Panc1 (cell line): ENCODE measurements around the gene ARHGAP11A. TPM values are rescaled to one million over a fixed set of nuclear protein-coding genes. Genes with fewer than 3 reads are reported as not detected.

Experiments used
- ATAC-seq: fragments of 200-7000 bp; cut with Tn5 transposase; 2 replicates; pipeline ENCODE4 v1.9.1; 2020; ENCODE audit warnings: mild to moderate bottlenecking, moderate library complexity
- BruUV-seq: library from RNA; stranded (reverse); fragments of 400-500 nt; replicated peaks from 2 replicates; lab custom pipeline; 2021; lab: Mats Ljungman, UMichigan
- CTCF ChIA-PET: fragments of 300-600 bp; sonication (Branson Sonifier 250); formaldehyde crosslinking; loops from one replicate; lab custom pipeline; 2022; ENCODE audit warnings: antibody characterized with exemption; lab: Charles Lee
- POLR2A ChIA-PET: fragments of 300-600 bp; sonication (Branson Sonifier 250); formaldehyde crosslinking; loops from one replicate; lab custom pipeline; 2022; ENCODE audit warnings: antibody characterized with exemption; lab: Charles Lee
- DNase-seq: peaks from one replicate; pipeline ENCODE4 v3.0.0-alpha.2; 2010; ENCODE audit warnings: low read depth, low spot score
- H3K27ac ChIP-seq: 2 replicates; pipeline ENCODE4 v1.5.1; 2011; ENCODE audit warnings: mild to moderate bottlenecking, low read length, inconsistent platforms
- H3K27me3 ChIP-seq: fragments of 200-500 bp; sonication (Bioruptor generic); 2 replicates; pipeline ENCODE4 v1.6.0; 2014; ENCODE audit warnings: low read length, inconsistent platforms; ENCODE audit not compliant: control insufficient read depth, insufficient read depth
- H3K36me3 ChIP-seq: fragments of 200-500 bp; sonication (Bioruptor generic); 2 replicates; pipeline ENCODE4 v1.5.1; 2014; ENCODE audit warnings: inconsistent platforms, mild to moderate bottlenecking, low read length, moderate library complexity; ENCODE audit not compliant: control insufficient read depth, insufficient read depth
- H3K4me1 ChIP-seq: 2 replicates; pipeline ENCODE4 v1.5.1; 2011; ENCODE audit warnings: inconsistent platforms, mild to moderate bottlenecking, low read length, moderate library complexity; ENCODE audit not compliant: control insufficient read depth, insufficient read depth
- H3K4me3 ChIP-seq, 2 experiments: 2 replicates each; pipeline ENCODE4 v1.5.1; 2011 to 2012; ENCODE audit warnings: low read depth in 2 of 2, low read length in 2 of 2, mild to moderate bottlenecking in 2 of 2, inconsistent platforms in 1 of 2, moderate library complexity in 1 of 2
- H3K9me3 ChIP-seq: fragments of 200-500 bp; sonication (Bioruptor generic); 2 replicates; pipeline ENCODE4 v1.5.1; 2014; ENCODE audit warnings: low read depth, mild to moderate bottlenecking, inconsistent platforms, low read length, moderate library complexity; ENCODE audit not compliant: control insufficient read depth, insufficient read depth
- POLR2AphosphoS5 ChIP-seq: IDR thresholded peaks from 2 replicates; pipeline ENCODE4 v1.6.1; 2012; ENCODE audit warnings: mild to moderate bottlenecking, low read depth, low read length, moderate library complexity
- SIN3A ChIP-seq: IDR thresholded peaks from 2 replicates; pipeline ENCODE4 v1.6.1; 2012; ENCODE audit warnings: low read depth, mild to moderate bottlenecking, low read length, moderate library complexity, borderline replicate concordance; ENCODE audit not compliant: insufficient read depth
- TCF7L2 ChIP-seq: IDR thresholded peaks from 2 replicates; pipeline ENCODE4 v1.6.1; 2011; ENCODE audit warnings: mild to moderate bottlenecking, low read depth, low read length, inconsistent platforms
- in situ Hi-C: cut with HindIII; loops from 2 replicates; pipeline ENCODE4 v1.10.0; 2016; ENCODE audit warnings: low sequenced_read_pairs, low pct_unique_long_range_greater_than_20kb
- intact Hi-C: fragments of 100-400 bp; cut with micrococcal nuclease; formaldehyde crosslinking; loops from one replicate; pipeline ENCODE4 v1.10.0; 2022; ENCODE audit not compliant: unreplicated experiment
- total RNA-seq: library from RNA; stranded (reverse); gene quantifications from one replicate; pipeline ENCODE4 v1.2.1, GENCODE V29; 2021; ENCODE audit not compliant: unreplicated experiment
- TF ChIP-seq, protein P1 (sequence below): fragments of 450-650 bp; IDR thresholded peaks from 2 replicates; pipeline ENCODE4 v1.5.1; 2017; ENCODE audit warnings: mild to moderate bottlenecking
- TF ChIP-seq, protein P2 (sequence below), 2 experiments: IDR thresholded peaks; 2 replicates each; pipeline ENCODE4 v1.6.1; 2011 to 2012; ENCODE audit warnings: low read depth in 2 of 2, control low read depth in 1 of 2, low read length in 1 of 2, mild to moderate bottlenecking in 1 of 2, moderate library complexity in 1 of 2; ENCODE audit not compliant: insufficient read depth in 1 of 2

Gene ARHGAP11A
- total RNA-seq, 1 experiment from 2014 or later: 124 TPM

DNA sequence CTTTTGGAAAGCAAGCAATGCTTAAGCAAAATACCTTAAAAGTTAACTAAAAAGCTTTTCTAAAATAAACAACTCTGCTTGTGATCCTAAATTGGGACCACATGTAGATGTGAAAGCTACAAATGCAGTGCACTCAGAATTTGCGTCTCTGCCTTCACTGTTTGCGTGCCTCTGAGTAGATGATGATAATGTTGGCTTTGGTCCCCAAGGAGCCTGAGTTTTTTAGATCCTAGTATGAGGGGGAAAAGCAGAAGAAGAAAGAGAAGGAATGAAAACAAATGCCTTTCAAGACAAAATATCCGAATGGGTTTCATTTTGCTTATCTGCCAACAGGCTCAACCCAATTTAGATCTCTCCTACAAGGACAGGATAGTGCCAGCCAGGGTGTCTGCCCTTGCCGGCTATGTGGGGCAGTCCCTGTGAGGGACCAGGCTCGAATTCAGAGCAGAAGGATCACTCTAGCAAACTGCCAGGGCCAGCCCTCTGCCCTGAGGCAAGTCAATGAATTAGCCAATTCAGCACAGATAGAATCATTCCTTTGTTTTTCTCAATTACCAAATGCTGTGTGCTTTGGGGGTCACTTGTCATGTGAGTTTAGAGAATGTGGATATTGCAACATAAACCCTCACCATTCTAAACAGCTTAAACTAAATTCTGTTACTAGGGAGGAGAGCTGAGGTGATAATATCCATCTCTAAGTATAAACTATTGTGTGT is 54.8 kb downstream of the ARHGAP11A start:
- Histone ChIP-seq H3K27me3 (no peaks in the 10 kb centered on the region), H3K4me1 (no peaks in the 10 kb centered on the region), H3K9me3 (no peaks in the 10 kb centered on the region), H3K36me3 (no peaks in the 10 kb centered on the region), H3K4me3 (no peak overlapping the region), H3K27ac (no peak overlapping the region)
- TF ChIP-seq, protein P1, sequence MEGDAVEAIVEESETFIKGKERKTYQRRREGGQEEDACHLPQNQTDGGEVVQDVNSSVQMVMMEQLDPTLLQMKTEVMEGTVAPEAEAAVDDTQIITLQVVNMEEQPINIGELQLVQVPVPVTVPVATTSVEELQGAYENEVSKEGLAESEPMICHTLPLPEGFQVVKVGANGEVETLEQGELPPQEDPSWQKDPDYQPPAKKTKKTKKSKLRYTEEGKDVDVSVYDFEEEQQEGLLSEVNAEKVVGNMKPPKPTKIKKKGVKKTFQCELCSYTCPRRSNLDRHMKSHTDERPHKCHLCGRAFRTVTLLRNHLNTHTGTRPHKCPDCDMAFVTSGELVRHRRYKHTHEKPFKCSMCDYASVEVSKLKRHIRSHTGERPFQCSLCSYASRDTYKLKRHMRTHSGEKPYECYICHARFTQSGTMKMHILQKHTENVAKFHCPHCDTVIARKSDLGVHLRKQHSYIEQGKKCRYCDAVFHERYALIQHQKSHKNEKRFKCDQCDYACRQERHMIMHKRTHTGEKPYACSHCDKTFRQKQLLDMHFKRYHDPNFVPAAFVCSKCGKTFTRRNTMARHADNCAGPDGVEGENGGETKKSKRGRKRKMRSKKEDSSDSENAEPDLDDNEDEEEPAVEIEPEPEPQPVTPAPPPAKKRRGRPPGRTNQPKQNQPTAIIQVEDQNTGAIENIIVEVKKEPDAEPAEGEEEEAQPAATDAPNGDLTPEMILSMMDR: no peak
- TF ChIP-seq TCF7L2 (no peak), POLR2AphosphoS5 (no peak), SIN3A (no peak)
- TF ChIP-seq, protein P2, sequence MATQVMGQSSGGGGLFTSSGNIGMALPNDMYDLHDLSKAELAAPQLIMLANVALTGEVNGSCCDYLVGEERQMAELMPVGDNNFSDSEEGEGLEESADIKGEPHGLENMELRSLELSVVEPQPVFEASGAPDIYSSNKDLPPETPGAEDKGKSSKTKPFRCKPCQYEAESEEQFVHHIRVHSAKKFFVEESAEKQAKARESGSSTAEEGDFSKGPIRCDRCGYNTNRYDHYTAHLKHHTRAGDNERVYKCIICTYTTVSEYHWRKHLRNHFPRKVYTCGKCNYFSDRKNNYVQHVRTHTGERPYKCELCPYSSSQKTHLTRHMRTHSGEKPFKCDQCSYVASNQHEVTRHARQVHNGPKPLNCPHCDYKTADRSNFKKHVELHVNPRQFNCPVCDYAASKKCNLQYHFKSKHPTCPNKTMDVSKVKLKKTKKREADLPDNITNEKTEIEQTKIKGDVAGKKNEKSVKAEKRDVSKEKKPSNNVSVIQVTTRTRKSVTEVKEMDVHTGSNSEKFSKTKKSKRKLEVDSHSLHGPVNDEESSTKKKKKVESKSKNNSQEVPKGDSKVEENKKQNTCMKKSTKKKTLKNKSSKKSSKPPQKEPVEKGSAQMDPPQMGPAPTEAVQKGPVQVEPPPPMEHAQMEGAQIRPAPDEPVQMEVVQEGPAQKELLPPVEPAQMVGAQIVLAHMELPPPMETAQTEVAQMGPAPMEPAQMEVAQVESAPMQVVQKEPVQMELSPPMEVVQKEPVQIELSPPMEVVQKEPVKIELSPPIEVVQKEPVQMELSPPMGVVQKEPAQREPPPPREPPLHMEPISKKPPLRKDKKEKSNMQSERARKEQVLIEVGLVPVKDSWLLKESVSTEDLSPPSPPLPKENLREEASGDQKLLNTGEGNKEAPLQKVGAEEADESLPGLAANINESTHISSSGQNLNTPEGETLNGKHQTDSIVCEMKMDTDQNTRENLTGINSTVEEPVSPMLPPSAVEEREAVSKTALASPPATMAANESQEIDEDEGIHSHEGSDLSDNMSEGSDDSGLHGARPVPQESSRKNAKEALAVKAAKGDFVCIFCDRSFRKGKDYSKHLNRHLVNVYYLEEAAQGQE (IDR thresholded peaks at IDR 0.05; ENCODE audit: insufficient read depth in 1 of 2, low read depth in 2 of 2, low read length in 1 of 2): no peak
- no TSS peak for BruUV-seq
- in situ Hi-C loops: no loop called here
- ChIA-PET POLR2A (no interaction called here), CTCF (no interaction called here)
- no peak for ATAC-seq
- intact Hi-C loops: loop anchor here (10.0 kb wide), 1 partner anchor 285 kb away; no protein-coding TSS in a partner anchor
- DNase-seq: no peak

DNA sequence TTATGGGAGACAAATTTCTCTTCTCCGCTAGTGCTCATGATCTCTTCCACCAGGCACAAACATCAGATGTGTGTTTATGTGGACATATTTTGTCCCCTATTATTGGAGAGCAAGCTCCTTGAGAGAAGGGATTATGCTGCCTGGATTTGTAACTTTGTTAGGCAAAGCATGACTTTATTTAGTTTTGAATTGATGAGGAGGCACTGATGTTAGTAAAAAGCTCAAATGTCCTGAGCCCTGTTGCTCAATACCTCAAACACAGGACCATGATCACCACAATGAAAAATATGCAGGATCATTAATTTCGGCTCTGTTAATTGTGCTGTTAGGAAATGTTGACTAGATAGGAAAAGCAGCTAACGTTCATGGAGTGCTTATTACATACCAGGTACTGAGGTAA is 55.3 kb downstream of the ARHGAP11A start:
- no peak overlapping the region for H3K27ac ChIP-seq
- CTCF ChIA-PET: no interaction called here

More for the DNA sequence above, 55.3 kb downstream of the ARHGAP11A start:
- no peaks in the 10 kb centered on the region for H3K9me3 ChIP-seq
- no peaks in the 10 kb centered on the region for H3K36me3 ChIP-seq
- no peak for ATAC-seq
- intact Hi-C loops: no loop called here
- POLR2A ChIA-PET: no interaction called here
- H3K4me1 ChIP-seq: no peaks in the 10 kb centered on the region
- no peak overlapping the region for H3K4me3 ChIP-seq
- no TSS peak for BruUV-seq
- in situ Hi-C loops: no loop called here
- H3K27me3 ChIP-seq: no peaks in the 10 kb centered on the region
- TF ChIP-seq POLR2AphosphoS5 (no peak), TCF7L2 (no peak), SIN3A (no peak)
- TF ChIP-seq, protein P2 (IDR thresholded peaks at IDR 0.05; ENCODE audit: insufficient read depth in 1 of 2, low read depth in 2 of 2, low read length in 1 of 2): no peak
- TF ChIP-seq, protein P1: no peak
- no peak for DNase-seq
